WTC11 (cell line): Measurements from ENCODE around the gene PNPT1.

Experiments
- ATF2 ChIP-seq: sonication (generic); formaldehyde crosslinking; IDR thresholded peaks from 2 replicates; pipeline ENCODE4 v1.8.1; 2022; ENCODE audit warnings: low read depth, missing genetic modification reagents, borderline replicate concordance
- TF ChIP-seq, protein P1 (sequence below): fragments of 200-600 bp; IDR thresholded peaks from 2 replicates; pipeline ENCODE4 v1.8.0; 2022; ENCODE audit warnings: antibody characterized with exemption
- TF ChIP-seq, protein P2 (sequence below): sonication (generic); formaldehyde crosslinking; IDR thresholded peaks from 2 replicates; pipeline ENCODE4 v1.8.0; 2022; ENCODE audit warnings: mild to moderate bottlenecking, missing genetic modification reagents
- TF ChIP-seq, protein P3 (sequence below): fragments of 250-450 bp; sonication (Bioruptor Pico); IDR thresholded peaks from 2 replicates; pipeline ENCODE4 v2.1.2; 2022; ENCODE audit warnings: mild to moderate bottlenecking, moderate library complexity
- TF ChIP-seq, protein P4 (sequence below): sonication (generic); formaldehyde crosslinking; conservative IDR thresholded peaks from 2 replicates; pipeline ENCODE4 v1.8.1; 2022; ENCODE audit warnings: mild to moderate bottlenecking, missing genetic modification reagents

DNA sequence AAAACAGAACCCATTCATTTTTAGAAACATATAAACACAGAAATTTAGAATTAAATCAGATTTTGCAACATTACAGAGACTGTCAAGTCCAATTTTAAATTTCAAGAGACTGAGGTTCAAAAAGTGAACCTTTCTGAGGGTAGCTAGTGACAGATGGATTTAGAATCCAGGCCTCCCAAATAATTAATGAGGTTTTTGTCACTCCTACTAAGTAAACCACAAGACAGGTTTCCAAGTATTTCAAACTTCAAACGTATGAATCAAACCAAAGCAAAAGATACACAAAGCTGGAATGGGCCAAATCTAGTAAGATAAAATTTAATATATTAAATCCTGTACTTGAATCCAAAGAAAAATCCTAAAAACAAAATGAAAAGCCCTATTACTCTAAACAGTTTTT, 101.5 kb downstream of the PNPT1 start:
- no peak for TF ChIP-seq ATF2 (CRISPR knock-in tag)
- TF ChIP-seq, protein P1, sequence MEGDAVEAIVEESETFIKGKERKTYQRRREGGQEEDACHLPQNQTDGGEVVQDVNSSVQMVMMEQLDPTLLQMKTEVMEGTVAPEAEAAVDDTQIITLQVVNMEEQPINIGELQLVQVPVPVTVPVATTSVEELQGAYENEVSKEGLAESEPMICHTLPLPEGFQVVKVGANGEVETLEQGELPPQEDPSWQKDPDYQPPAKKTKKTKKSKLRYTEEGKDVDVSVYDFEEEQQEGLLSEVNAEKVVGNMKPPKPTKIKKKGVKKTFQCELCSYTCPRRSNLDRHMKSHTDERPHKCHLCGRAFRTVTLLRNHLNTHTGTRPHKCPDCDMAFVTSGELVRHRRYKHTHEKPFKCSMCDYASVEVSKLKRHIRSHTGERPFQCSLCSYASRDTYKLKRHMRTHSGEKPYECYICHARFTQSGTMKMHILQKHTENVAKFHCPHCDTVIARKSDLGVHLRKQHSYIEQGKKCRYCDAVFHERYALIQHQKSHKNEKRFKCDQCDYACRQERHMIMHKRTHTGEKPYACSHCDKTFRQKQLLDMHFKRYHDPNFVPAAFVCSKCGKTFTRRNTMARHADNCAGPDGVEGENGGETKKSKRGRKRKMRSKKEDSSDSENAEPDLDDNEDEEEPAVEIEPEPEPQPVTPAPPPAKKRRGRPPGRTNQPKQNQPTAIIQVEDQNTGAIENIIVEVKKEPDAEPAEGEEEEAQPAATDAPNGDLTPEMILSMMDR, result no peak
- TF ChIP-seq, protein P2, sequence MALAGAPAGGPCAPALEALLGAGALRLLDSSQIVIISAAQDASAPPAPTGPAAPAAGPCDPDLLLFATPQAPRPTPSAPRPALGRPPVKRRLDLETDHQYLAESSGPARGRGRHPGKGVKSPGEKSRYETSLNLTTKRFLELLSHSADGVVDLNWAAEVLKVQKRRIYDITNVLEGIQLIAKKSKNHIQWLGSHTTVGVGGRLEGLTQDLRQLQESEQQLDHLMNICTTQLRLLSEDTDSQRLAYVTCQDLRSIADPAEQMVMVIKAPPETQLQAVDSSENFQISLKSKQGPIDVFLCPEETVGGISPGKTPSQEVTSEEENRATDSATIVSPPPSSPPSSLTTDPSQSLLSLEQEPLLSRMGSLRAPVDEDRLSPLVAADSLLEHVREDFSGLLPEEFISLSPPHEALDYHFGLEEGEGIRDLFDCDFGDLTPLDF, result no peak
- TF ChIP-seq, protein P3, sequence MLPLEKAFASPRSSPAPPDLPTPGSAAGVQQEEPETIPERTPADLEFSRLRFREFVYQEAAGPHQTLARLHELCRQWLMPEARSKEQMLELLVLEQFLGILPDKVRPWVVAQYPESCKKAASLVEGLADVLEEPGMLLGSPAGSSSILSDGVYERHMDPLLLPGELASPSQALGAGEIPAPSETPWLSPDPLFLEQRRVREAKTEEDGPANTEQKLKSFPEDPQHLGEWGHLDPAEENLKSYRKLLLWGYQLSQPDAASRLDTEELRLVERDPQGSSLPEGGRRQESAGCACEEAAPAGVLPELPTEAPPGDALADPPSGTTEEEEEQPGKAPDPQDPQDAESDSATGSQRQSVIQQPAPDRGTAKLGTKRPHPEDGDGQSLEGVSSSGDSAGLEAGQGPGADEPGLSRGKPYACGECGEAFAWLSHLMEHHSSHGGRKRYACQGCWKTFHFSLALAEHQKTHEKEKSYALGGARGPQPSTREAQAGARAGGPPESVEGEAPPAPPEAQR (CRISPR knock-in tag), result no peak
- TF ChIP-seq, protein P4, sequence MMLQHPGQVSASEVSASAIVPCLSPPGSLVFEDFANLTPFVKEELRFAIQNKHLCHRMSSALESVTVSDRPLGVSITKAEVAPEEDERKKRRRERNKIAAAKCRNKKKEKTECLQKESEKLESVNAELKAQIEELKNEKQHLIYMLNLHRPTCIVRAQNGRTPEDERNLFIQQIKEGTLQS (CRISPR knock-in tag), result no peak
